Endothelial cell of umbilical vein (primary cell): Measurements from ENCODE around the gene OTUD7B. TPM values are rescaled to one million over a fixed set of nuclear protein-coding genes. Genes with fewer than 3 reads are reported as not detected.

Experiments
- BruUV-seq: library from RNA; stranded (reverse); fragments of 400-500 nt; replicated peaks from 2 replicates; lab custom pipeline; 2021; lab: Mats Ljungman, UMichigan
- CTCF ChIA-PET: fragments of 300-600, 350-600 bp; sonication (Branson Sonifier 250); formaldehyde crosslinking; loops from one replicate; lab custom pipeline; 2021; ENCODE audit warnings: antibody characterized with exemption, inconsistent platforms; lab: Charles Lee
- POLR2A ChIA-PET: fragments of 300-600, 350-600 bp; sonication (Branson Sonifier 250); formaldehyde crosslinking; loops from one replicate; lab custom pipeline; 2021; ENCODE audit warnings: antibody characterized with exemption, inconsistent platforms; lab: Charles Lee
- DNase-seq: peaks from one replicate; pipeline ENCODE4 v3.0.0-alpha.2; 2011; ENCODE audit warnings: low read depth, low spot score
- FAIRE-seq: peaks from 2 replicates; lab custom pipeline; 2011; peaks lifted over from hg19 to GRCh38; lab: Jason Lieb, UNC
- H2AFZ ChIP-seq: 2 replicates; pipeline ENCODE4 v1.6.0; 2012; ENCODE audit warnings: low read depth, low read length, control low read depth, inconsistent platforms
- H3K27ac ChIP-seq: 2 replicates; pipeline ENCODE4 v1.5.1; 2011; ENCODE audit warnings: low read depth, mild to moderate bottlenecking, control low read depth, low read length, moderate library complexity; ENCODE audit not compliant: insufficient read depth
- H3K27me3 ChIP-seq, 2 experiments: 2 replicates each; pipeline versions ENCODE4 v1.6.0 to v1.6.1; 2011; ENCODE audit warnings: low read length in 2 of 2, mixed read lengths in 1 of 2; ENCODE audit not compliant: control insufficient read depth in 2 of 2, insufficient read depth in 2 of 2
- H3K36me3 ChIP-seq, 2 experiments: 2 replicates in 1 of 2; 3 replicates in 1 of 2; pipeline ENCODE4 v1.5.1; 2011; ENCODE audit warnings: low read length in 2 of 2, mild to moderate bottlenecking in 1 of 2, moderate library complexity in 1 of 2; ENCODE audit not compliant: control insufficient read depth in 2 of 2, insufficient read depth in 2 of 2; ENCODE audit errors: extremely low read depth in 1 of 2
- H3K4me1 ChIP-seq: 3 replicates; pipeline ENCODE4 v1.5.1; 2011; ENCODE audit warnings: mild to moderate bottlenecking, low read length; ENCODE audit not compliant: control insufficient read depth, insufficient read depth; ENCODE audit errors: extremely low read depth
- H3K4me2 ChIP-seq: 2 replicates; pipeline ENCODE4 v1.6.1; 2011; ENCODE audit warnings: low read length, control low read depth, mixed read lengths; ENCODE audit not compliant: insufficient read depth
- H3K4me3 ChIP-seq, 3 experiments: fragments of 200-600 bp in 1 of 3; sonication (generic), shearing (Covaris generic) in 1 of 3; replicated peaks in 1 of 3; 2 replicates each; pipeline ENCODE4 v1.5.1; 2011 to 2016; ENCODE audit warnings: control low read depth in 3 of 3, low read length in 3 of 3, mild to moderate bottlenecking in 2 of 3, inconsistent platforms in 1 of 3, low read depth in 1 of 3, moderate library complexity in 1 of 3; ENCODE audit not compliant: insufficient read depth in 1 of 3
- H3K79me2 ChIP-seq: 2 replicates; pipeline ENCODE4 v1.6.0; 2012; ENCODE audit warnings: low read length, inconsistent platforms; ENCODE audit not compliant: control insufficient read depth, insufficient read depth
- H3K9ac ChIP-seq: replicated peaks from 2 replicates; pipeline ENCODE3; 2011; ENCODE audit warnings: low read length, control low read depth; ENCODE audit not compliant: insufficient read depth; ENCODE audit errors: extremely low read depth
- H3K9me1 ChIP-seq: replicated peaks from 3 replicates; pipeline ENCODE4 v1.6.0; 2011; ENCODE audit warnings: mild to moderate bottlenecking, low read length; ENCODE audit not compliant: control insufficient read depth, insufficient read depth; ENCODE audit errors: extremely low read depth
- H3K9me3 ChIP-seq: replicated peaks from 2 replicates; pipeline ENCODE4 v1.5.1; 2012; ENCODE audit warnings: low read length, inconsistent platforms; ENCODE audit not compliant: control insufficient read depth, insufficient read depth
- H4K20me1 ChIP-seq: replicated peaks from 2 replicates; pipeline ENCODE3; 2011; ENCODE audit warnings: mild to moderate bottlenecking, low read length; ENCODE audit not compliant: control insufficient read depth, insufficient read depth; ENCODE audit errors: extremely low read depth
- FOS ChIP-seq: IDR thresholded peaks from 2 replicates; pipeline ENCODE4 v1.6.1; 2011; ENCODE audit warnings: mild to moderate bottlenecking, low read length, moderate library complexity, borderline replicate concordance; ENCODE audit not compliant: insufficient read depth
- POLR2A ChIP-seq: IDR thresholded peaks from 2 replicates; pipeline ENCODE4 v1.6.1; 2012; ENCODE audit warnings: low read depth, mild to moderate bottlenecking, control low read depth, low read length
- POLR2AphosphoS5 ChIP-seq: IDR thresholded peaks from 2 replicates; pipeline ENCODE4 v1.6.1; 2012; ENCODE audit warnings: low read depth, mild to moderate bottlenecking, control low read depth, low read length, moderate library complexity; ENCODE audit not compliant: insufficient read depth
- dilution Hi-C: fragments of 300-500 bp; cut with MboI; formaldehyde crosslinking; loops from one replicate; pipeline ENCODE4 v1.15.0; 2019; ENCODE audit warnings: low sequenced_read_pairs; ENCODE audit not compliant: extremely low pct_ligation_motif_present
- intact Hi-C: fragments of 100-400 bp; cut with micrococcal nuclease; formaldehyde crosslinking; loops from one replicate; pipeline ENCODE4 v1.10.0; 2022
- polyA plus RNA-seq, 4 experiments: library from polyadenylated mRNA; depleted of rRNA in 3 of 4; stranded (reverse) in 3 of 4; unstranded in 1 of 4; fragments of >200 nt; gene quantifications; 2 replicates each; pipeline versions ENCODE4 v1.2.1 to v1.2.3, GENCODE V29; 2011 to 2012; ENCODE audit warnings: missing spikeins in 1 of 4
- total RNA-seq: library from RNA; stranded (reverse); gene quantifications from 2 replicates; pipeline ENCODE4 v1.2.3, GENCODE V29; 2021
- TF ChIP-seq, protein P1 (sequence below): IDR thresholded peaks from 2 replicates; pipeline ENCODE4 v1.6.1; 2011; ENCODE audit not compliant: insufficient read depth, insufficient read length

Gene OTUD7B
- total and polyA plus RNA-seq, 2 donors (not counting 3 experiments of a cell fraction or from before 2014, with no cell fraction given), result 4.3 to 22.8 TPM

GRCh38 chr1:149936992-149937705 lies 73.4 kb downstream of the OTUD7B start:
- H3K4me2 ChIP-seq, result peak overlapping the region; percentile 75
- H3K4me1 ChIP-seq, result peaks cover 33% of the 10 kb centered on the region
- peak; percentile 68 for FAIRE-seq
- H3K9me3 ChIP-seq, result no peaks in the 10 kb centered on the region
- H3K27me3 ChIP-seq, result no peaks in the 10 kb centered on the region
- dilution Hi-C loops (no loop called here), intact Hi-C loops (no loop called here)
- no TSS peak for BruUV-seq
- POLR2A ChIA-PET, result interaction anchor here (2.0 kb wide), 1 partner anchor 49 kb away, joined by 6 read pairs; a partner anchor contains a TSS
- TF ChIP-seq, protein P1, sequence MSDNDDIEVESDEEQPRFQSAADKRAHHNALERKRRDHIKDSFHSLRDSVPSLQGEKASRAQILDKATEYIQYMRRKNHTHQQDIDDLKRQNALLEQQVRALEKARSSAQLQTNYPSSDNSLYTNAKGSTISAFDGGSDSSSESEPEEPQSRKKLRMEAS, result no peak
- TF ChIP-seq POLR2A (no peak), POLR2AphosphoS5 (peak; percentile 0)
- no peaks in the 10 kb centered on the region for H4K20me1 ChIP-seq
- no peaks in the 10 kb centered on the region for H3K36me3 ChIP-seq
- no peaks in the 10 kb centered on the region for H3K79me2 ChIP-seq
- H3K27ac ChIP-seq, result no peak overlapping the region
- no peak overlapping the region for H3K9ac ChIP-seq
- CTCF ChIA-PET, result interaction anchor here (0.8 to 1.2 kb wide), 3 partner anchors 9 to 49 kb away, joined by 3 to 4 read pairs (median 3); a partner anchor contains a TSS
- peak overlapping the region; percentile 29 to 47 (median 45) for H3K4me3 ChIP-seq
- DNase-seq, result peak; percentile 36
- H2AFZ ChIP-seq, result peak overlapping the region; percentile 32
- no peaks in the 10 kb centered on the region for H3K9me1 ChIP-seq

DNA sequence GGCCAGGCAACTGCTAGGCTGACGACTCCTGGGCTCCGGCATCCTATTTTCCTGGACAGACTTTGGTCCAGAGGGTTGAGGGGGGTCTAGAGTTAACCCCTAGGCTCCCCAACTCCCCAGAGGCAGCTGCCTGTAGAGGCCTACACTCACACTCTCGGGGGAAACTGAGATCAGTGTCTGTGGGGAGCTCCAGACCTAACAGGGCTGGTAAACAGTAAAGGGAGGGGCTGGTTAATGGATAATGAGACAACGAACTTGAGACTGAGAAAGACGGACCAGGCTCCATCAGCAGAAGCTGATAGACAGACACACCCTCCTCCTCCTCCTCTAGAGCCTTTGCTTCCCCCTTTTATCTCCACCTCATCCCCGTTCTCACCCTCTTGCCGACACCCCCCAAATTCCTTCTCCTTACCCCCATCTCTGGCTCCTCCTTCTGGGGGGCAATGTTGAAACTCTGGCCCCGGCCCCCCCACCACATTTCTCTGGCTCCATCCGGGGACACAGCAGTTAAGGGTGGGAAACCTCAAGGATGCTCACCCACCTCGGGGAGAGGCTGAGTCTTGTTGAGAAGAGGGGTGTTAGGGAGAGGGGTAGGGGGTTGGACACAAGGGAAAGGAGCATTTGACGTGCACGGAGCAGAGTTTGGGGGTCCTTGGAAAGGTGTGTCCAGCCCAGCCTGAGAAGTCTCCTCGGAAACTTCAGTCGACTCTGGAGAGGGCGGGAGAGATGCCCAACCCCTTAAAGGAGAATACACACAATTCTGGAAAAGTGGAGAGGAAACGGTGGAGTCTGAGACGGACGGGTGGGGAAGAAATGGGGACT lies 74.1 kb downstream of the OTUD7B start, which contains the start of gene MTMR11:
TSS of gene MTMR11 (minus strand) at position 710 of the 822 bp plus-strand sequence. CDS start at position 478, 232 bp downstream.
- peak; percentile 75 for FAIRE-seq

More for the DNA sequence above, 74.1 kb downstream of the OTUD7B start, which contains the start of gene MTMR11:
- Histone ChIP-seq H3K9ac (no peak within 1 kb of the TSS), H3K4me2 (peak within 1 kb of the TSS; percentile 75), H2AFZ (peak within 1 kb of the TSS; percentile 32), H3K9me3 (no peaks in the 10 kb centered on the region), H3K4me1 (peaks cover 38% of the 10 kb centered on the region), H3K27me3 (no peaks in the 10 kb centered on the region), H3K79me2 (no peaks in the 10 kb centered on the region), H3K9me1 (no peaks in the 10 kb centered on the region), H3K4me3 (peak within 1 kb of the TSS; percentile 29 to 47 (median 45)), H3K36me3 (no peaks in the 10 kb centered on the region), H3K27ac (no peak within 1 kb of the TSS), H4K20me1 (no peaks in the 10 kb centered on the region)
- TF ChIP-seq POLR2AphosphoS5 (peak; percentile 12), FOS (no peak)
- no TSS peak for BruUV-seq
- intact Hi-C loops, result no loop called here
- DNase-seq, result no peak
- POLR2A ChIA-PET, result interaction anchor here (2.0 kb wide), 1 partner anchor 48 kb away, joined by 6 read pairs; a partner anchor contains a TSS
- CTCF ChIA-PET, result interaction anchor here (1.0 kb wide), 1 partner anchor 48 kb away, joined by 3 read pairs; no protein-coding TSS in a partner anchor
- dilution Hi-C loops, result no loop called here
